Measurements from ENCODE around the gene L3MBTL1. TPM values are rescaled to one million over a fixed set of nuclear protein-coding genes. Genes with fewer than 3 reads are reported as not detected.

Gene L3MBTL1
- total and polyA plus RNA-seq, 2 of the 4 experiments (the other 2 are of a cell fraction), result 2.2 to 4.5 TPM

DNA sequence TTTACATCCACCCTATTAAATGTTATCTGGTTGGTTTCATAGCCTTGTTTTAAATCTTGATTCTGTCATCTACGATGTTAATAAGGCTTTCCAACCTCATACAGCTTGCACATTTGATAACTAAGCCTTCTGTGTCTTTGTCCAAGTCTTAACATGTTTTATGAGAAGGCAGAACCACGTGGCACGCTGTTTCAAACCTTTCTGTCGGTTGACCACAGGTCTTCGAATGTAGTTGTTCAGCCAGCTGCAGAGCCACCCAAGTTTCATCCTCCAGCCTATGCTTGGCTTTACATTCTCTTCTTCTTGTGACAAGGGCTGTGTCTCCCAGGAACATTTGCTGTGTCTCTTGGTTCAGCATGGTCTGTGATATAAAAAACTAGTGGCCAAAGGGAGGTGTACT lies 35.6 kb downstream of the L3MBTL1 start:
- no peak overlapping the region for H3K56ac ChIP-seq (ENCODE audit: extremely low read depth, insufficient read depth, low read length)
- no peak overlapping the region for H3K4me2 ChIP-seq (ENCODE audit: low read depth, low read length)
- H4K20me1 ChIP-seq (ENCODE audit: insufficient read depth, low read length), result no peaks in the 10 kb centered on the region
- H2AFZ ChIP-seq (replicated peaks; ENCODE audit: low read length, poor library complexity), result no peak overlapping the region
- DNase-seq (no peak), ATAC-seq (ENCODE audit: low read depth) (no peak)
- no peak overlapping the region for H3K4me3 ChIP-seq (ENCODE audit: insufficient read depth, low read depth, low read length)
- no peak overlapping the region for H3K14ac ChIP-seq (replicated peaks; ENCODE audit: low read depth, low read length)
- H4K91ac ChIP-seq (ENCODE audit: insufficient read depth, low read depth, low read length), result no peak overlapping the region
- no peaks in the 10 kb centered on the region for H3K79me1 ChIP-seq (ENCODE audit: low read depth in 1 of 2, low read length in 2 of 2)
- CTCF ChIA-PET, result no interaction called here
- BruUV-seq (replicated peaks), result no TSS peak
- intact Hi-C loops (cut with micrococcal nuclease), result no loop called here
- no peak overlapping the region for H2BK15ac ChIP-seq (ENCODE audit: low read depth, low read length)
- no peak overlapping the region for H4K8ac ChIP-seq (ENCODE audit: low read depth in 2 of 2, low read length in 2 of 2)
- no peak overlapping the region for H3K27ac ChIP-seq (ENCODE audit: insufficient read depth, low read length)
- in situ Hi-C loops (cut with MboI; ENCODE audit: low sequenced_read_pairs), result no loop called here
- no peak overlapping the region for H4K5ac ChIP-seq (ENCODE audit: low read depth, low read length)
- no peak overlapping the region for H2BK20ac ChIP-seq (ENCODE audit: low read depth, low read length)
- dilution Hi-C loops (cut with HindIII; ENCODE audit: low sequenced_read_pairs, unreplicated experiment), result no loop called here
- H2AK5ac ChIP-seq (ENCODE audit: low read depth, low read length), result no peak overlapping the region
- H3K4ac ChIP-seq (ENCODE audit: low read depth, low read length), result no peak overlapping the region
- no peak overlapping the region for H3K23ac ChIP-seq (ENCODE audit: low read depth, low read length)
- no peaks in the 10 kb centered on the region; the same call in 1 of the 2 replicates for H3K27me3 ChIP-seq (ENCODE audit: control insufficient read depth, insufficient read depth, low read length)
- no peak overlapping the region for H3K18ac ChIP-seq (ENCODE audit: low read depth, low read length)
- no peak overlapping the region for H2BK120ac ChIP-seq (ENCODE audit: low read depth, low read length)
- H3K9me1 ChIP-seq (ENCODE audit: insufficient read depth, low read length), result no peaks in the 10 kb centered on the region; the same call in 1 of the 2 replicates
- H2AK9ac ChIP-seq (replicated peaks; ENCODE audit: low read depth, low read length, poor library complexity), result no peak overlapping the region
- TF ChIP-seq, protein P1, sequence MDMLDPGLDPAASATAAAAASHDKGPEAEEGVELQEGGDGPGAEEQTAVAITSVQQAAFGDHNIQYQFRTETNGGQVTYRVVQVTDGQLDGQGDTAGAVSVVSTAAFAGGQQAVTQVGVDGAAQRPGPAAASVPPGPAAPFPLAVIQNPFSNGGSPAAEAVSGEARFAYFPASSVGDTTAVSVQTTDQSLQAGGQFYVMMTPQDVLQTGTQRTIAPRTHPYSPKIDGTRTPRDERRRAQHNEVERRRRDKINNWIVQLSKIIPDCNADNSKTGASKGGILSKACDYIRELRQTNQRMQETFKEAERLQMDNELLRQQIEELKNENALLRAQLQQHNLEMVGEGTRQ (IDR thresholded peaks at IDR 0.05; ENCODE audit: low read depth, low read length), result no peak
- no peak for TF ChIP-seq BHLHE40 (IDR thresholded peaks at IDR 0.05; ENCODE audit: low read depth, low read length)
- no peak for TF ChIP-seq CHD1 (IDR thresholded peaks at IDR 0.05; ENCODE audit: low read depth, low read length)
- no peak for TF ChIP-seq POLR2A (IDR thresholded peaks at IDR 0.05; ENCODE audit: low read depth, low read length)
- no peak for TF ChIP-seq SMC3 (IDR thresholded peaks at IDR 0.05; ENCODE audit: low read depth, low read length)
- TF ChIP-seq RFX5 (IDR thresholded peaks at IDR 0.05; ENCODE audit: low read depth, low read length), result no peak
- TF ChIP-seq CEBPB (IDR thresholded peaks at IDR 0.05; ENCODE audit: low read depth, low read length), result no peak
- TF ChIP-seq, protein P2, sequence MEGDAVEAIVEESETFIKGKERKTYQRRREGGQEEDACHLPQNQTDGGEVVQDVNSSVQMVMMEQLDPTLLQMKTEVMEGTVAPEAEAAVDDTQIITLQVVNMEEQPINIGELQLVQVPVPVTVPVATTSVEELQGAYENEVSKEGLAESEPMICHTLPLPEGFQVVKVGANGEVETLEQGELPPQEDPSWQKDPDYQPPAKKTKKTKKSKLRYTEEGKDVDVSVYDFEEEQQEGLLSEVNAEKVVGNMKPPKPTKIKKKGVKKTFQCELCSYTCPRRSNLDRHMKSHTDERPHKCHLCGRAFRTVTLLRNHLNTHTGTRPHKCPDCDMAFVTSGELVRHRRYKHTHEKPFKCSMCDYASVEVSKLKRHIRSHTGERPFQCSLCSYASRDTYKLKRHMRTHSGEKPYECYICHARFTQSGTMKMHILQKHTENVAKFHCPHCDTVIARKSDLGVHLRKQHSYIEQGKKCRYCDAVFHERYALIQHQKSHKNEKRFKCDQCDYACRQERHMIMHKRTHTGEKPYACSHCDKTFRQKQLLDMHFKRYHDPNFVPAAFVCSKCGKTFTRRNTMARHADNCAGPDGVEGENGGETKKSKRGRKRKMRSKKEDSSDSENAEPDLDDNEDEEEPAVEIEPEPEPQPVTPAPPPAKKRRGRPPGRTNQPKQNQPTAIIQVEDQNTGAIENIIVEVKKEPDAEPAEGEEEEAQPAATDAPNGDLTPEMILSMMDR (conservative IDR thresholded peaks at IDR 0.05; ENCODE audit: low read depth, low read length), result no peak
- TF ChIP-seq, protein P3, sequence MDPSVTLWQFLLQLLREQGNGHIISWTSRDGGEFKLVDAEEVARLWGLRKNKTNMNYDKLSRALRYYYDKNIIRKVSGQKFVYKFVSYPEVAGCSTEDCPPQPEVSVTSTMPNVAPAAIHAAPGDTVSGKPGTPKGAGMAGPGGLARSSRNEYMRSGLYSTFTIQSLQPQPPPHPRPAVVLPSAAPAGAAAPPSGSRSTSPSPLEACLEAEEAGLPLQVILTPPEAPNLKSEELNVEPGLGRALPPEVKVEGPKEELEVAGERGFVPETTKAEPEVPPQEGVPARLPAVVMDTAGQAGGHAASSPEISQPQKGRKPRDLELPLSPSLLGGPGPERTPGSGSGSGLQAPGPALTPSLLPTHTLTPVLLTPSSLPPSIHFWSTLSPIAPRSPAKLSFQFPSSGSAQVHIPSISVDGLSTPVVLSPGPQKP (IDR thresholded peaks at IDR 0.05; ENCODE audit: borderline replicate concordance, low read depth, low read length), result no peak
- no peak for TF ChIP-seq MAFK (IDR thresholded peaks at IDR 0.05; ENCODE audit: low read depth, low read length)
- no peak for TF ChIP-seq MAZ (IDR thresholded peaks at IDR 0.05; ENCODE audit: borderline replicate concordance, low read depth, low read length)
- TF ChIP-seq RCOR1 (IDR thresholded peaks at IDR 0.05; ENCODE audit: insufficient replicate concordance, low read length), result no peak
- TF ChIP-seq FOS (IDR thresholded peaks at IDR 0.05; ENCODE audit: low read depth, low read length), result no peak
- no peak for TF ChIP-seq NFE2L2 (IDR thresholded peaks at IDR 0.05; ENCODE audit: low read depth, low read length)
- TF ChIP-seq MXI1 (IDR thresholded peaks at IDR 0.05; ENCODE audit: borderline replicate concordance, low read depth, low read length), result no peak
- H3K36me3 ChIP-seq (ENCODE audit: control insufficient read depth, insufficient read depth, low read length), result no peaks in the 10 kb centered on the region
- POLR2A ChIA-PET (ENCODE audit: unreplicated experiment), result no interaction called here
- no CpG with 5 or more reads among the region's 5 CpGs for WGBS, 2 experiments (ENCODE audit: extremely low coverage in 2 of 2, insufficient read length in 1 of 2)
- H3K9ac ChIP-seq (ENCODE audit: low read depth, low read length), result no peak overlapping the region
- peaks cover 6% of the 10 kb centered on the region for H3K9me3 ChIP-seq (ENCODE audit: control insufficient read depth, insufficient read depth, low read length)
- no peaks in the 10 kb centered on the region; the same call in 1 of the 2 replicates for H3K4me1 ChIP-seq (ENCODE audit: control insufficient read depth, insufficient read depth, low read length)
- H2BK5ac ChIP-seq (ENCODE audit: low read depth, low read length, poor library complexity, severe bottlenecking), result no peak overlapping the region

All from IMR-90 (cell line).